GM12864 (cell line): Measurements from ENCODE around the gene GOLGA6L26.
"Not testable (repeated sequence)": the region's sequence is repeated elsewhere in the genome, so short reads cannot be mapped to it uniquely, and the experiment has no call there.

Experiments used
- DNase-seq: peaks from one replicate; pipeline ENCODE4 v3.0.0-alpha.2; 2011; ENCODE audit warnings: low read depth
- H3K4me3 ChIP-seq: 2 replicates; pipeline ENCODE4 v1.5.1; 2011; ENCODE audit warnings: mild to moderate bottlenecking, low read depth, low read length, control low read depth
- CTCF ChIP-seq: IDR thresholded peaks from 2 replicates; pipeline ENCODE4 v1.5.1; 2011; ENCODE audit warnings: low read depth, mild to moderate bottlenecking, moderate library complexity, low read length, control low read depth, inconsistent platforms; ENCODE audit errors: missing control alignments

Gene GOLGA6L26

GRCh38 chr15:23334096-23334495 is at the start of gene GOLGA6L26:
Gene GOLGA6L26 (minus strand): TSS chr15:23334196. CDS start chr15:23334135, 61 bp downstream.
- not testable (repeated sequence) for H3K4me3 ChIP-seq, DNase-seq

GRCh38 chr15:23381192-23381591 is 47.2 kb upstream of the GOLGA6L26 start:
- not testable (repeated sequence) for DNase-seq, H3K4me3 ChIP-seq

GRCh38 chr15:23380700-23381099 is 46.7 kb upstream of the GOLGA6L26 start:
- H3K4me3 ChIP-seq, DNase-seq: not testable (repeated sequence)

GRCh38 chr15:23378946-23379345 is 45.0 kb upstream of the GOLGA6L26 start:
- H3K4me3 ChIP-seq, DNase-seq: not testable (repeated sequence)

GRCh38 chr15:23374226-23374625 is 40.2 kb upstream of the GOLGA6L26 start:
- not testable (repeated sequence) for H3K4me3 ChIP-seq, DNase-seq

GRCh38 chr15:23372891-23373600 is 39.0 kb upstream of the GOLGA6L26 start:
- not testable (repeated sequence) for DNase-seq, H3K4me3 ChIP-seq

GRCh38 chr15:23372284-23372683 is 38.3 kb upstream of the GOLGA6L26 start:
- no peak for TF ChIP-seq CTCF
- H3K4me3 ChIP-seq: no peak overlapping the region
- DNase-seq: no peak

GRCh38 chr15:23371868-23372267 is 37.9 kb upstream of the GOLGA6L26 start:
- DNase-seq, H3K4me3 ChIP-seq: not testable (repeated sequence)

GRCh38 chr15:23371134-23371533 is 37.1 kb upstream of the GOLGA6L26 start:
- not testable (repeated sequence) for DNase-seq, H3K4me3 ChIP-seq

- TF ChIP-seq CTCF: no peak
- no peak for DNase-seq
- H3K4me3 ChIP-seq: no peak overlapping the region
These were observed 36.6 kb upstream of the GOLGA6L26 start for GRCh38 chr15:23370578-23370977.

GRCh38 chr15:23364261-23364660 is 30.3 kb upstream of the GOLGA6L26 start:
- not testable (repeated sequence) for DNase-seq, H3K4me3 ChIP-seq

- DNase-seq, H3K4me3 ChIP-seq: not testable (repeated sequence)
These were observed 28.6 kb upstream of the GOLGA6L26 start for GRCh38 chr15:23362622-23363021.

- not testable (repeated sequence) for DNase-seq, H3K4me3 ChIP-seq
These were observed 20.5 kb upstream of the GOLGA6L26 start, which contains the start of gene GOLGA8S for GRCh38 chr15:23354448-23354847. Gene GOLGA8S (plus strand): TSS chr15:23354748. CDS start chr15:23354810, 62 bp downstream.

- not testable (repeated sequence) for H3K4me3 ChIP-seq, DNase-seq
These were observed 22.8 kb downstream of the GOLGA6L26 start for GRCh38 chr15:23311233-23311632.

GRCh38 chr15:23305921-23306320 is 28.1 kb downstream of the GOLGA6L26 start:
- not testable (repeated sequence) for DNase-seq

GRCh38 chr15:23304805-23305204 is 29.2 kb downstream of the GOLGA6L26 start:
- H3K4me3 ChIP-seq, DNase-seq: not testable (repeated sequence)

More at GRCh38 chr15:23305921-23306320, 28.1 kb downstream of the GOLGA6L26 start:
- H3K4me3 ChIP-seq: not testable (repeated sequence)

- DNase-seq: not testable (repeated sequence)
These were observed 29.7 kb downstream of the GOLGA6L26 start for GRCh38 chr15:23304267-23304666.

GRCh38 chr15:23303654-23304053 is 30.3 kb downstream of the GOLGA6L26 start:
- peak overlapping the region; percentile 46; the same call in 1 of the 2 replicates for H3K4me3 ChIP-seq
- DNase-seq: not testable (repeated sequence)

More at GRCh38 chr15:23304267-23304666, 29.7 kb downstream of the GOLGA6L26 start:
- H3K4me3 ChIP-seq: peak overlapping the region; percentile 46
